HCT116 (cell line): ENCODE measurements around the gene KIAA0825. TPM values are rescaled to one million over a fixed set of nuclear protein-coding genes. Genes with fewer than 3 reads are reported as not detected.
"Not testable (repeated sequence)": the region's sequence is repeated elsewhere in the genome, so short reads cannot be mapped to it uniquely, and the experiment has no call there.

Experiments
- ATAC-seq: fragments of 200-7000 bp; cut with Tn5 transposase; 2 replicates; pipeline ENCODE4 v1.9.1; 2020; ENCODE audit warnings: mild to moderate bottlenecking, moderate library complexity
- BruUV-seq: library from RNA; stranded (reverse); fragments of 400-500 nt; replicated peaks from 2 replicates; lab custom pipeline; 2021; lab: Mats Ljungman, UMichigan
- CTCF ChIA-PET: fragments of 300-600 bp; sonication (Branson Sonifier 250); formaldehyde crosslinking; loops from one replicate; lab custom pipeline; 2021; ENCODE audit warnings: antibody characterized with exemption; lab: Charles Lee
- POLR2A ChIA-PET: fragments of 300-600, 350-600 bp; sonication (Branson Sonifier 250); formaldehyde crosslinking; loops from one replicate; lab custom pipeline; 2021; ENCODE audit warnings: antibody characterized with exemption; lab: Charles Lee
- RAD21 ChIA-PET, 2 experiments: fragments of 300-600 bp; sonication (Branson Sonifier 250); formaldehyde crosslinking; loops; one replicate each; lab custom pipeline; 2023; ENCODE audit warnings: low total read pairs in 2 of 2; ENCODE audit not compliant: uncharacterized antibody in 2 of 2, unreplicated experiment in 2 of 2, low non-redundant PET in 1 of 2; lab: Charles Lee
- DNase-seq: peaks from one replicate; pipeline ENCODE4 v3.0.0-alpha.2; 2010; ENCODE audit warnings: low read depth, low spot score
- H2AFZ ChIP-seq: fragments of 200-600 bp; shearing (Covaris generic), sonication (generic); 2 replicates; pipeline ENCODE4 v1.6.1; 2017; ENCODE audit warnings: low read depth, mixed run types, mixed read lengths, antibody characterized with exemption, low read length; ENCODE audit not compliant: poor library complexity, severe bottlenecking
- H3K27ac ChIP-seq: 2 replicates; pipeline ENCODE4 v1.5.1; 2012; ENCODE audit warnings: low read depth, low read length
- H3K27me3 ChIP-seq: fragments of 200-600 bp; sonication (generic); 2 replicates; pipeline ENCODE4 v1.6.1; 2016; ENCODE audit warnings: mixed run types, low read length, mixed read lengths; ENCODE audit not compliant: insufficient read depth
- H3K36me3 ChIP-seq, 2 experiments: fragments of 200-500 bp in 1 of 2; fragments of 200-600 bp in 1 of 2; sonication (Bioruptor generic) in 1 of 2; sonication (generic) in 1 of 2; 2 replicates each; pipeline versions ENCODE4 v1.5.1 to v1.6.1; 2014 to 2016; ENCODE audit warnings: low read length in 2 of 2, inconsistent platforms in 1 of 2, mixed read lengths in 1 of 2, mixed run types in 1 of 2; ENCODE audit not compliant: insufficient read depth in 2 of 2, control insufficient read depth in 1 of 2
- H3K4me1 ChIP-seq, 2 experiments: fragments of 200-600 bp in 1 of 2; sonication (generic) in 1 of 2; 2 replicates each; pipeline versions ENCODE4 v1.5.1 to v1.6.1; 2012 to 2017; ENCODE audit warnings: low read length in 2 of 2, inconsistent platforms in 1 of 2, mild to moderate bottlenecking in 1 of 2, mixed read lengths in 1 of 2, mixed run types in 1 of 2, moderate library complexity in 1 of 2; ENCODE audit not compliant: insufficient read depth in 2 of 2, control insufficient read depth in 1 of 2
- H3K4me2 ChIP-seq: fragments of 200-600 bp; sonication (generic); 2 replicates; pipeline ENCODE4 v1.6.1; 2017; ENCODE audit warnings: mixed run types, low read length, mixed read lengths
- H3K4me3 ChIP-seq, 2 experiments: fragments of 200-600 bp in 1 of 2; sonication (generic) in 1 of 2; replicated peaks in 1 of 2; 2 replicates each; pipeline ENCODE4 v1.5.1; 2011 to 2016; ENCODE audit warnings: low read length in 2 of 2, control low read depth in 1 of 2, low read depth in 1 of 2, mild to moderate bottlenecking in 1 of 2, mixed read lengths in 1 of 2, mixed run types in 1 of 2
- H3K79me2 ChIP-seq: fragments of 200-600 bp; sonication (generic); 2 replicates; pipeline ENCODE4 v1.6.1; 2017; ENCODE audit warnings: mild to moderate bottlenecking, mixed run types, low read length, moderate library complexity, mixed read lengths; ENCODE audit not compliant: insufficient read depth
- H3K9ac ChIP-seq: fragments of 200-600 bp; sonication (generic); 2 replicates; pipeline ENCODE4 v1.6.1; 2016; ENCODE audit warnings: low read length, mixed read lengths
- H3K9me2 ChIP-seq: fragments of 200-600 bp; sonication (generic), shearing (Covaris generic); 2 replicates; pipeline ENCODE4 v1.6.1; 2017; ENCODE audit warnings: mixed run types, mild to moderate bottlenecking, moderate library complexity; ENCODE audit not compliant: insufficient read depth
- H3K9me3 ChIP-seq, 2 experiments: fragments of 200-500 bp in 1 of 2; fragments of 200-600 bp in 1 of 2; sonication (Bioruptor generic) in 1 of 2; sonication (generic) in 1 of 2; 2 replicates each; pipeline ENCODE4 v1.6.1; 2014 to 2017; ENCODE audit warnings: low read length in 2 of 2, mixed read lengths in 2 of 2, inconsistent platforms in 1 of 2, low read depth in 1 of 2, mild to moderate bottlenecking in 1 of 2, mixed run types in 1 of 2, moderate library complexity in 1 of 2; ENCODE audit not compliant: control insufficient read depth in 1 of 2, insufficient read depth in 1 of 2
- H4K20me1 ChIP-seq: fragments of 200-600 bp; sonication (generic), shearing (Covaris generic); 2 replicates; pipeline ENCODE4 v1.6.1; 2017; ENCODE audit warnings: mixed run types, mild to moderate bottlenecking, moderate library complexity; ENCODE audit not compliant: insufficient read depth
- CBX3 ChIP-seq: IDR thresholded peaks from 2 replicates; pipeline ENCODE4 v1.6.1; 2012; ENCODE audit warnings: low read depth
- EGR1 ChIP-seq: IDR thresholded peaks from 2 replicates; pipeline ENCODE4 v1.6.1; 2012; ENCODE audit warnings: low read depth
- ELF1 ChIP-seq: IDR thresholded peaks from 2 replicates; pipeline ENCODE4 v1.6.1; 2012; ENCODE audit warnings: low read depth, borderline replicate concordance
- EZH2 ChIP-seq: fragments of 200-600 bp; sonication (generic); IDR thresholded peaks from 2 replicates; pipeline ENCODE4 v1.6.1; 2017; ENCODE audit warnings: antibody characterized with exemption, mixed run types
- FOSL1 ChIP-seq: IDR thresholded peaks from 2 replicates; pipeline ENCODE4 v1.6.1; 2012; ENCODE audit warnings: low read depth
- POLR2A ChIP-seq: IDR thresholded peaks from 2 replicates; pipeline ENCODE4 v1.7.0; 2011; ENCODE audit warnings: borderline replicate concordance; ENCODE audit not compliant: insufficient read depth, insufficient read length; ENCODE audit errors: extremely low read depth
- POLR2AphosphoS5 ChIP-seq: IDR thresholded peaks from 2 replicates; pipeline ENCODE4 v1.6.1; 2011; ENCODE audit warnings: mild to moderate bottlenecking, low read depth, low read length, moderate library complexity
- REST ChIP-seq: IDR thresholded peaks from 2 replicates; pipeline ENCODE4 v1.6.1; 2012; ENCODE audit warnings: low read depth
- SP1 ChIP-seq: IDR thresholded peaks from 2 replicates; pipeline ENCODE4 v1.6.1; 2012; ENCODE audit warnings: low read depth
- SRF ChIP-seq: IDR thresholded peaks from 2 replicates; pipeline ENCODE4 v1.6.1; 2012; ENCODE audit warnings: low read depth
- YY1 ChIP-seq: IDR thresholded peaks from 2 replicates; pipeline ENCODE4 v1.6.1; 2011; ENCODE audit warnings: low read length, low read depth, moderate library complexity, mild to moderate bottlenecking; ENCODE audit not compliant: insufficient replicate concordance; ENCODE audit errors: extremely low read depth
- ZNF274 ChIP-seq: fragments of 200-500 bp; sonication (Bioruptor generic); IDR thresholded peaks from 2 replicates; pipeline ENCODE4 v1.6.1; 2014; ENCODE audit warnings: mild to moderate bottlenecking, low read depth, low read length, inconsistent platforms
- intact Hi-C: fragments of 100-400 bp; cut with micrococcal nuclease; formaldehyde crosslinking; loops from 2 replicates; pipeline ENCODE4 v1.10.0; 2022
- total RNA-seq: library from RNA; stranded (reverse); gene quantifications from one replicate; pipeline ENCODE4 v1.2.1, GENCODE V29; 2021; ENCODE audit not compliant: unreplicated experiment
- TF ChIP-seq, protein P1 (sequence below), 3 experiments: fragments of 200-600 bp in 1 of 3; sonication (generic) in 1 of 3; IDR thresholded peaks in 2 of 3; conservative IDR thresholded peaks in 1 of 3; 2 replicates each; pipeline ENCODE4 v1.5.1; 2012 to 2017; ENCODE audit warnings: low read depth in 2 of 3, low read length in 2 of 3, antibody characterized with exemption in 1 of 3, borderline replicate concordance in 1 of 3, control low read depth in 1 of 3, mild to moderate bottlenecking in 1 of 3, mixed read lengths in 1 of 3, mixed run types in 1 of 3, moderate library complexity in 1 of 3; ENCODE audit not compliant: insufficient read depth in 1 of 3

Gene KIAA0825
- total RNA-seq, 1 experiment from 2014 or later: 1.4 TPM

DNA sequence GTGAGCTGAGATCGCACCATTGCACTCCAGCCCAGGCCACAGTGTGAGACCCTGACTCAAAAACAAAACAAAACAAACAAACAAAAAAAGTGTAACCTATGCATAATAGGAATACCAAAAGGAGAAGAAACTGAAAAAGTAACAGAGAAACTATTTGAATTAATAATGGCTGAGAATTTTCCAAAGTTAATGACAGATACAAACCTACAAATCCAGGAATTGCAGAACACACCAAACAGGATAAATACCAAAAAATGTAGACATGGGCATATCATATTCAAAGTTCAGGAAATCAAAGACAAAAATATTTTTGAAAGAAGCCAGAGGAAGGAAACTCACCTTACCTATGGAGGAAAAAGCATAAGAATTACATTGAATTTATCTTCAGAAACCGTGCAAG, 493.3 kb downstream of the KIAA0825 start:
- Histone ChIP-seq H3K79me2 (no peaks in the 10 kb centered on the region), H3K4me3 (no peak overlapping the region), H3K4me1 (no peaks in the 10 kb centered on the region), H3K27me3 (no peaks in the 10 kb centered on the region), H3K27ac (no peak overlapping the region), H3K36me3 (no peaks in the 10 kb centered on the region), H2AFZ (no peak overlapping the region), H3K9me3 (no peaks in the 10 kb centered on the region), H3K9ac (no peak overlapping the region), H4K20me1 (no peaks in the 10 kb centered on the region), H3K4me2 (no peak overlapping the region), H3K9me2 (no peaks in the 10 kb centered on the region)
- ChIA-PET CTCF (no interaction called here), RAD21 (no interaction called here), POLR2A (no interaction called here)
- DNase-seq (no peak), ATAC-seq (no peak)
- no TSS peak for BruUV-seq
- no peak for TF ChIP-seq SRF
- TF ChIP-seq ELF1: no peak
- TF ChIP-seq ZNF274: no peak
- no peak for TF ChIP-seq EZH2
- no peak for TF ChIP-seq FOSL1
- no peak for TF ChIP-seq POLR2AphosphoS5
- TF ChIP-seq REST: no peak
- no peak for TF ChIP-seq SP1
- TF ChIP-seq POLR2A: no peak
- no peak for TF ChIP-seq CBX3
- no peak for TF ChIP-seq EGR1
- no peak for TF ChIP-seq YY1
- TF ChIP-seq, protein P1, sequence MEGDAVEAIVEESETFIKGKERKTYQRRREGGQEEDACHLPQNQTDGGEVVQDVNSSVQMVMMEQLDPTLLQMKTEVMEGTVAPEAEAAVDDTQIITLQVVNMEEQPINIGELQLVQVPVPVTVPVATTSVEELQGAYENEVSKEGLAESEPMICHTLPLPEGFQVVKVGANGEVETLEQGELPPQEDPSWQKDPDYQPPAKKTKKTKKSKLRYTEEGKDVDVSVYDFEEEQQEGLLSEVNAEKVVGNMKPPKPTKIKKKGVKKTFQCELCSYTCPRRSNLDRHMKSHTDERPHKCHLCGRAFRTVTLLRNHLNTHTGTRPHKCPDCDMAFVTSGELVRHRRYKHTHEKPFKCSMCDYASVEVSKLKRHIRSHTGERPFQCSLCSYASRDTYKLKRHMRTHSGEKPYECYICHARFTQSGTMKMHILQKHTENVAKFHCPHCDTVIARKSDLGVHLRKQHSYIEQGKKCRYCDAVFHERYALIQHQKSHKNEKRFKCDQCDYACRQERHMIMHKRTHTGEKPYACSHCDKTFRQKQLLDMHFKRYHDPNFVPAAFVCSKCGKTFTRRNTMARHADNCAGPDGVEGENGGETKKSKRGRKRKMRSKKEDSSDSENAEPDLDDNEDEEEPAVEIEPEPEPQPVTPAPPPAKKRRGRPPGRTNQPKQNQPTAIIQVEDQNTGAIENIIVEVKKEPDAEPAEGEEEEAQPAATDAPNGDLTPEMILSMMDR (IDR thresholded peaks at IDR 0.05 in 2 of 3, conservative IDR thresholded peaks at IDR 0.05 in 1 of 3; ENCODE audit: borderline replicate concordance in 1 of 3, insufficient read depth in 1 of 3, low read depth in 2 of 3, low read length in 2 of 3): no peak
- intact Hi-C loops: no loop called here

DNA sequence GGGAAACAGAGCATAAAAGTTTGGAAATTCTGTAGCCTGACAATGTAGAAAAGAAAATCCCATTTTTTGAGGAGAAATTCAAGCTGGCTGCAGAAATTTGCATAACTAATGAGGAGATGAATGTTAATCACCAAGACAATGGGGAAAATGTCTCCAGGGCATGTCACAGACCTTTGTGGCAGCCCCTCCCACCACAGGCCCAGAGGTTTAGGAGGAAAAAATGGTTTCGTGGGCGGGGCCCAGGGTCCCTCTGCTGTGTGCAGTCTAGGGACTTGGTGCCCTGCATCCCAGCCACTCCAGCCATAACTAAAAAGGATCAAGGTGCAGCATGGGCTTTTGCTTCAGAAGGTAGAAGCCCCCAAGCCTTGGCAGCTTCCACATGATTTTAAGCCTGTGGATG, 502.1 kb downstream of the KIAA0825 start:
- BruUV-seq, CTCF ChIA-PET, H2AFZ ChIP-seq, H3K79me2 ChIP-seq, H3K4me3 ChIP-seq, H3K27ac ChIP-seq, H3K4me2 ChIP-seq, intact Hi-C loops, H3K4me1 ChIP-seq, H3K9me3 ChIP-seq, H3K9me2 ChIP-seq, POLR2A ChIA-PET, ATAC-seq, H3K36me3 ChIP-seq, H3K9ac ChIP-seq, DNase-seq, RAD21 ChIA-PET, H4K20me1 ChIP-seq, H3K27me3 ChIP-seq: not testable (repeated sequence)
